ENCODE data around the gene PRKAR1B. TPM values are rescaled to one million over a fixed set of nuclear protein-coding genes. Genes with fewer than 3 reads are reported as not detected.

Gene PRKAR1B
- total RNA-seq, 1 donor from 2014 or later: 21.7 TPM

DNA sequence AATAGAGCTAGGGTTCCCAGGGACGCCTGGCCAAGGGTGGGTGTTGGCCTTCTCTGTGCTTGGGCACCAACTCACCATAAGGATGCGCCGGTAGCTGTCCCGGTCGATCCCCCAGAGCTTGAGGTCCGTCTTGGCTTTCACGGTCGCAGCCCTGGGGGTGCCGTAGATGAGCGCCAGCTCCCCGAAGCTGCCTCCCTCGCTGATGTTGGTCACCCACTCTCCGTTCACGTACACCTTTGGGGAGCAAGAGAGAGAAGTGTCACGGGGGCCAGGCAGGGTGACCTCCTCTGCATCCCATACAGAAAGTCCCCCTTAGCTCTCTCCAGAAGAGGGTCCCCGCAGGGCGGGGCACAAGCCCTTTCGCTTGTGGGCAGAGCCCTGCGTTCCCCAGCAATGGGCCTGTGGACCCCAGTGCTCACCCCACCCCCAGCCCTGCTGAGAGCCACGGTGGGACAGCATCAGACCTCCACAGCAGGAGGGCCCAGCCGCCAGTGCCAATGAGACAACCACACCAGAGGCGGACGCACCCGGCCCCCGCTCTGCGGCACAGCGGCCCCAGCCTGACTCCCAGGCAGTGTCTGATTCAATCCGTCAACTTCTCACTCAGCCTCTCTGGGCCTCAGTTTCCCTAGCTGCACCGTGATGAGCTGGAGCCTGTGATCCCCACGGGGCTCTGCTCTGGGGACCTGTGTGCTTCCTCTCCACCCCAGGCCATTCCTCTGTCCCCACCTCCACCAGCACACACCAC lies 130.8 kb downstream of the PRKAR1B start:
- Mint-ChIP-seq H3K27ac (ENCODE audit: unreplicated experiment) (no peak overlapping the region), H3K27me3 (ENCODE audit: unreplicated experiment) (peaks cover 2% of the 10 kb centered on the region), H3K4me3 (ENCODE audit: unreplicated experiment) (no peak overlapping the region), H3K36me3 (ENCODE audit: low read depth, unreplicated experiment) (no peaks in the 10 kb centered on the region), H3K9me3 (ENCODE audit: unreplicated experiment) (no peaks in the 10 kb centered on the region), H3K4me1 (ENCODE audit: unreplicated experiment) (no peaks in the 10 kb centered on the region)
- TF ChIP-seq CTCF (IDR thresholded peaks at IDR 0.05; ENCODE audit: unreplicated experiment): no peak
- no peak for DNase-seq (ENCODE audit: low spot score)

DNA sequence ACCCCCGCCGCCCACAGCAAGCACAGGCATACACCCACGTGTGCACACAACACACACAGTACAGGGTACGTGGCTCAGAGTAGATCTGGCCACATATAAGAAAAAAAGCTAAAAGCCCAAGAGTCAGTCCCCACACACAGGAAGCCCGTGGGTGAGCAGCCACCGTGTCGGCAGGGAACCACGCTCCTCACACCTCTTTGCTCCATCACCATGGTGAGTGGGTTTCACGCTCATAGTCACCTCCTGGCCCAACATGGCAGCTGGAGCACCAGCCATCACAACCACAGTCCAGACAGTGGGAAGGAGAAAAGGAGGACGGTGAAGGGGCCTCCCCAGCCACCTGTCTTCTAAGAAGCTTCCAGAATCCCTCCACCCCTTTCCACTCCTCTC lies 131.5 kb downstream of the PRKAR1B start:
- no peak for TF ChIP-seq CTCF (IDR thresholded peaks at IDR 0.05; ENCODE audit: unreplicated experiment)
- Mint-ChIP-seq H3K27me3 (ENCODE audit: unreplicated experiment) (peaks cover 2% of the 10 kb centered on the region), H3K36me3 (ENCODE audit: low read depth, unreplicated experiment) (no peaks in the 10 kb centered on the region), H3K4me1 (ENCODE audit: unreplicated experiment) (no peaks in the 10 kb centered on the region), H3K4me3 (ENCODE audit: unreplicated experiment) (no peak overlapping the region), H3K27ac (ENCODE audit: unreplicated experiment) (no peak overlapping the region), H3K9me3 (ENCODE audit: unreplicated experiment) (no peaks in the 10 kb centered on the region)
- DNase-seq (ENCODE audit: low spot score): no peak

- H3K9me3 Mint-ChIP-seq (ENCODE audit: unreplicated experiment): no peaks in the 10 kb centered on the region
- H3K36me3 Mint-ChIP-seq (ENCODE audit: low read depth, unreplicated experiment): no peaks in the 10 kb centered on the region
- no peak for DNase-seq (ENCODE audit: low spot score)
- TF ChIP-seq CTCF (IDR thresholded peaks at IDR 0.05; ENCODE audit: unreplicated experiment): no peak
- H3K27me3 Mint-ChIP-seq (ENCODE audit: unreplicated experiment): peaks cover 2% of the 10 kb centered on the region
- no peak overlapping the region for H3K4me3 Mint-ChIP-seq (ENCODE audit: unreplicated experiment)
- no peaks in the 10 kb centered on the region for H3K4me1 Mint-ChIP-seq (ENCODE audit: unreplicated experiment)
- H3K27ac Mint-ChIP-seq (ENCODE audit: unreplicated experiment): no peak overlapping the region
These were observed 132.0 kb downstream of the PRKAR1B start for GRCh38 chr7:594920-595620.

- H3K4me1 Mint-ChIP-seq (ENCODE audit: unreplicated experiment): no peaks in the 10 kb centered on the region
- no peak for DNase-seq (ENCODE audit: low spot score)
- H3K9me3 Mint-ChIP-seq (ENCODE audit: unreplicated experiment): no peaks in the 10 kb centered on the region
- no peak overlapping the region for H3K4me3 Mint-ChIP-seq (ENCODE audit: unreplicated experiment)
- H3K27me3 Mint-ChIP-seq (ENCODE audit: unreplicated experiment): peaks cover 2% of the 10 kb centered on the region
- no peak overlapping the region for H3K27ac Mint-ChIP-seq (ENCODE audit: unreplicated experiment)
- no peak for TF ChIP-seq CTCF (IDR thresholded peaks at IDR 0.05; ENCODE audit: unreplicated experiment)
- peaks cover 1% of the 10 kb centered on the region for H3K36me3 Mint-ChIP-seq (ENCODE audit: low read depth, unreplicated experiment)
These were observed 132.7 kb downstream of the PRKAR1B start for GRCh38 chr7:594212-594913.

All from endothelial cell (in vitro differentiated cells).